ENCODE data around the gene CLEC4M.

DNA sequence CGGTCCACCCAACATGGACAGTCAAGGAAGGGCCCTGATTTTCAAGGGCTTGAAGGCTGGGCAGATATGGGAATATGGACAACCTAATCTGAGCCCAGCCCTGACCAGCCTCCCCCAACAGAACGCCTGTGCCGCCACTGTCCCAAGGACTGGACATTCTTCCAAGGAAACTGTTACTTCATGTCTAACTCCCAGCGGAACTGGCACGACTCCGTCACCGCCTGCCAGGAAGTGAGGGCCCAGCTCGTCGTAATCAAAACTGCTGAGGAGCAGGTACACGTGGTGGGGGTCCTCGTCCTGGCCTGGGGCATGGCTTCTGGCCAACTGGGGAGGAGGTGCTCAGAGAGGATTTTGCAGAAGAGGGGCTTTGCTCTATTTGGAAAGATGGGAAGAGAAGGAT, 3.5 kb downstream of the CLEC4M start:
- TF ChIP-seq POLR2AphosphoS5 (IDR thresholded peaks at IDR 0.05; ENCODE audit: low read depth, low read length) (no peak), SIN3A (IDR thresholded peaks at IDR 0.05; ENCODE audit: borderline replicate concordance, insufficient read depth, low read length) (no peak), REST (IDR thresholded peaks at IDR 0.05; ENCODE audit: insufficient read depth in 1 of 2, low read depth in 2 of 2, low read length in 2 of 2) (no peak)
